ENCODE results near the gene MAX. TPM values are rescaled to one million over a fixed set of nuclear protein-coding genes. Genes with fewer than 3 reads are reported as not detected.

MAX gene
- total and polyA plus RNA-seq, 2 donors (not counting 1 experiment from before 2014, with no cell fraction given): 98.6 to 130 TPM

DNA sequence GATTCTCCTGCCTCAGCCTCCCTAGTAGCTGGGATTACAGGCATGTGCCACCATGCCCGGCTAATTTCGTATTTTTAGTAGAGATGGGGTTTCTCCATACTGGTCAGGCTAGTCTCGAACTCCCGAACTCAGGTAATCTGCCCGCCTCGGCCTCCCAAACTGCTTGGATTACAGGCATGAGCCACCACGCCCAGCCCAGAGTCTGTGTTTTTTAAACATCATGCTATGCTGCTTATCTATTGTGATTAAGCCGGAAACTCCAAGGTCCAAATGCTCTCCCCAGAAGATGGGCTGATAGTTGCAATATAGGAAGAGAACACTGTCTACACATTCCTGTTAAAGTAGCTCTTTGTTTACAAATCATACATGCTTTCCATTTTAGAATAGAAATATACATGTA, 30.5 kb upstream of the MAX start:
- H3K4me1 Mint-ChIP-seq: no peaks in the 10 kb centered on the region
- H3K4me3 ChIP-seq (ENCODE audit: control extremely low read depth in 1 of 5, extremely low read depth in 1 of 5, insufficient read depth in 1 of 5, low read depth in 2 of 5, low read length in 4 of 5): no peak overlapping the region
- no peaks in the 10 kb centered on the region for H3K9me3 ChIP-seq (ENCODE audit: control extremely low read depth in 1 of 3, control insufficient read depth in 2 of 3, insufficient read depth in 1 of 3, low read length in 2 of 3)
- no peaks in the 10 kb centered on the region for H3K4me1 ChIP-seq (ENCODE audit: control insufficient read depth in 2 of 2, insufficient read depth in 2 of 2, low read length in 2 of 2)
- no peak overlapping the region for H3K9ac ChIP-seq (ENCODE audit: low read length)
- no peaks in the 10 kb centered on the region for H3K27me3 Mint-ChIP-seq
- H3K4me2 ChIP-seq (replicated peaks; ENCODE audit: low read depth, low read length, poor library complexity, severe bottlenecking): no peak overlapping the region
- CTCF ChIA-PET: no interaction called here
- no peak overlapping the region for H3K4me3 Mint-ChIP-seq
- no peak overlapping the region for H2AFZ ChIP-seq (ENCODE audit: insufficient read depth, low read depth, low read length, poor library complexity, severe bottlenecking)
- no peak overlapping the region for H3K27ac ChIP-seq (ENCODE audit: low read length in 2 of 2)
- WGBS (ENCODE audit: insufficient coverage): 93% methylated on average over 7 of the region's 8 CpGs
- no peaks in the 10 kb centered on the region for H3K79me2 ChIP-seq (ENCODE audit: control insufficient read depth, insufficient read depth, low read length)
- intact Hi-C loops (cut with micrococcal nuclease): no loop called here
- ATAC-seq (ENCODE audit: low read depth) (no peak), DNase-seq (no peak)
- no peaks in the 10 kb centered on the region for H4K20me1 ChIP-seq (ENCODE audit: control insufficient read depth, insufficient read depth, low read length, poor library complexity, severe bottlenecking)
- POLR2A ChIA-PET: no interaction called here
- H3K9me3 Mint-ChIP-seq (ENCODE audit: insufficient read depth): no peaks in the 10 kb centered on the region
- no peaks in the 10 kb centered on the region for H3K36me3 ChIP-seq (replicated peaks in 1 of 2; ENCODE audit: control extremely low read depth in 1 of 2, control insufficient read depth in 1 of 2, extremely low read depth in 1 of 2, insufficient read depth in 2 of 2, low read length in 1 of 2)
- no peak overlapping the region for H3K27ac Mint-ChIP-seq
- no peak for TF ChIP-seq EZH2 (IDR thresholded peaks at IDR 0.05; ENCODE audit: borderline replicate concordance, insufficient read depth, low read depth, low read length, poor library complexity, severe bottlenecking)
- TF ChIP-seq, protein P1, sequence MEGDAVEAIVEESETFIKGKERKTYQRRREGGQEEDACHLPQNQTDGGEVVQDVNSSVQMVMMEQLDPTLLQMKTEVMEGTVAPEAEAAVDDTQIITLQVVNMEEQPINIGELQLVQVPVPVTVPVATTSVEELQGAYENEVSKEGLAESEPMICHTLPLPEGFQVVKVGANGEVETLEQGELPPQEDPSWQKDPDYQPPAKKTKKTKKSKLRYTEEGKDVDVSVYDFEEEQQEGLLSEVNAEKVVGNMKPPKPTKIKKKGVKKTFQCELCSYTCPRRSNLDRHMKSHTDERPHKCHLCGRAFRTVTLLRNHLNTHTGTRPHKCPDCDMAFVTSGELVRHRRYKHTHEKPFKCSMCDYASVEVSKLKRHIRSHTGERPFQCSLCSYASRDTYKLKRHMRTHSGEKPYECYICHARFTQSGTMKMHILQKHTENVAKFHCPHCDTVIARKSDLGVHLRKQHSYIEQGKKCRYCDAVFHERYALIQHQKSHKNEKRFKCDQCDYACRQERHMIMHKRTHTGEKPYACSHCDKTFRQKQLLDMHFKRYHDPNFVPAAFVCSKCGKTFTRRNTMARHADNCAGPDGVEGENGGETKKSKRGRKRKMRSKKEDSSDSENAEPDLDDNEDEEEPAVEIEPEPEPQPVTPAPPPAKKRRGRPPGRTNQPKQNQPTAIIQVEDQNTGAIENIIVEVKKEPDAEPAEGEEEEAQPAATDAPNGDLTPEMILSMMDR (IDR thresholded peaks at IDR 0.05): no peak
- H3K27me3 ChIP-seq (replicated peaks in 1 of 4; ENCODE audit: control extremely low read depth in 1 of 4, control insufficient read depth in 3 of 4, insufficient read depth in 4 of 4, low read length in 3 of 4): no peaks in the 10 kb centered on the region

DNA sequence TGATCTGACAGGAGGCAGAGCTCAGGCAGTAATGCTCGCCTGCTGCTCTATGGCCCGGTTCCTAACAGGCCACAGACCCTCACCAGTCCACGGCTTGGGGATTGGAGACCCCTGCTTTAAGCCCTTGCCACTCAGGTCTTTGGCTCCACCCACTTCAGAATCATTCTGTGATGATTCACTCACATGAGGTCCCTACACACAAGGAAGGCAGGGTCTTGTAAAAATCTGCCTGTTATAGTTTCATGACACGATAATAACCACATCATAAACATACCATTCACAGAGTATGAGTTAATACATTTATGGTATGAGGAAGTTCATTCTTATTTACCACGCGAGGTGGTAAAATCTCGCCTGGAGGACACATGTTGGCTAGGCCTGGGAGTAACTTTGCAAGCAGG, 29.0 kb upstream of the MAX start:
- Histone ChIP-seq H3K4me1 (ENCODE audit: control insufficient read depth in 2 of 2, insufficient read depth in 2 of 2, low read length in 2 of 2) (no peaks in the 10 kb centered on the region), H3K9ac (ENCODE audit: low read length) (no peak overlapping the region), H3K27me3 (replicated peaks in 1 of 4; ENCODE audit: control extremely low read depth in 1 of 4, control insufficient read depth in 3 of 4, insufficient read depth in 4 of 4, low read length in 3 of 4) (no peaks in the 10 kb centered on the region), H3K4me3 (ENCODE audit: control extremely low read depth in 1 of 5, extremely low read depth in 1 of 5, insufficient read depth in 1 of 5, low read depth in 2 of 5, low read length in 4 of 5) (no peak overlapping the region), H3K27ac (ENCODE audit: low read length in 2 of 2) (no peak overlapping the region), H4K20me1 (ENCODE audit: control insufficient read depth, insufficient read depth, low read length, poor library complexity, severe bottlenecking) (no peaks in the 10 kb centered on the region), H3K79me2 (ENCODE audit: control insufficient read depth, insufficient read depth, low read length) (no peaks in the 10 kb centered on the region), H2AFZ (ENCODE audit: insufficient read depth, low read depth, low read length, poor library complexity, severe bottlenecking) (no peak overlapping the region), H3K36me3 (replicated peaks in 1 of 2; ENCODE audit: control extremely low read depth in 1 of 2, control insufficient read depth in 1 of 2, extremely low read depth in 1 of 2, insufficient read depth in 2 of 2, low read length in 1 of 2) (no peaks in the 10 kb centered on the region), H3K9me3 (ENCODE audit: control extremely low read depth in 1 of 3, control insufficient read depth in 2 of 3, insufficient read depth in 1 of 3, low read length in 2 of 3) (no peaks in the 10 kb centered on the region), H3K4me2 (replicated peaks; ENCODE audit: low read depth, low read length, poor library complexity, severe bottlenecking) (no peak overlapping the region)
- no peak for TF ChIP-seq EZH2 (IDR thresholded peaks at IDR 0.05; ENCODE audit: borderline replicate concordance, insufficient read depth, low read depth, low read length, poor library complexity, severe bottlenecking)
- TF ChIP-seq, protein P1 (IDR thresholded peaks at IDR 0.05): no peak
- Mint-ChIP-seq H3K4me1 (no peaks in the 10 kb centered on the region), H3K27ac (no peak overlapping the region), H3K9me3 (ENCODE audit: insufficient read depth) (no peaks in the 10 kb centered on the region), H3K27me3 (no peaks in the 10 kb centered on the region), H3K4me3 (no peak overlapping the region)
- intact Hi-C loops (cut with micrococcal nuclease): no loop called here
- no peak for DNase-seq
- 86% methylated on average over 3 of the region's 7 CpGs for WGBS (ENCODE audit: insufficient coverage)
- ATAC-seq (ENCODE audit: low read depth): no peak
- ChIA-PET CTCF (no interaction called here), POLR2A (no interaction called here)
